ACC112 (cell line): ENCODE measurements around the gene ZNF362.

Source experiments
- H2AFZ ChIP-seq: fragments of 200-600 bp; sonication (generic); one replicate; pipeline ENCODE4 v1.6.0; 2017; ENCODE audit warnings: antibody characterized with exemption, low read length; ENCODE audit not compliant: unreplicated experiment
- H3K27ac ChIP-seq: fragments of 200-600 bp; sonication (generic); 2 replicates; pipeline ENCODE4 v1.5.1; 2014; ENCODE audit warnings: low read depth, mild to moderate bottlenecking, antibody characterized with exemption, low read length, moderate library complexity
- H3K27me3 ChIP-seq: fragments of 200-600 bp; sonication (generic); 2 replicates; pipeline ENCODE4 v1.6.1; 2014; ENCODE audit warnings: mild to moderate bottlenecking, antibody characterized with exemption, low read length, moderate library complexity, mixed read lengths; ENCODE audit not compliant: insufficient read depth
- H3K36me3 ChIP-seq: fragments of 200-600 bp; sonication (generic); 2 replicates; pipeline ENCODE4 v1.6.1; 2016; ENCODE audit warnings: mild to moderate bottlenecking, antibody characterized with exemption, low read length, moderate library complexity, mixed read lengths; ENCODE audit not compliant: insufficient read depth
- H3K4me1 ChIP-seq: fragments of 200-600 bp; sonication (generic); one replicate; pipeline ENCODE4 v1.6.1; 2016; ENCODE audit warnings: low read length, mixed read lengths; ENCODE audit not compliant: insufficient read depth, unreplicated experiment, control insufficient read depth
- H3K4me3 ChIP-seq: fragments of 200-600 bp; sonication (generic); 2 replicates; pipeline ENCODE4 v1.5.1; 2014; ENCODE audit warnings: mild to moderate bottlenecking, low read depth, low read length
- H3K79me2 ChIP-seq: fragments of 200-600 bp; sonication (generic); one replicate; pipeline ENCODE4 v1.6.0; 2016; ENCODE audit warnings: low read length; ENCODE audit not compliant: control insufficient read depth, unreplicated experiment, insufficient read depth

ZNF362 gene

GRCh38 chr1:33327587-33328325 lies 71.5 kb downstream of the ZNF362 start:
- Histone ChIP-seq H3K79me2 (peaks cover 52% of the 10 kb centered on the region), H3K4me3 (no peak overlapping the region), H3K27ac (peak overlapping the region; percentile 76), H3K27me3 (no peaks in the 10 kb centered on the region), H2AFZ (no peak overlapping the region), H3K36me3 (peaks cover 69% of the 10 kb centered on the region), H3K4me1 (peaks cover 46% of the 10 kb centered on the region)

- H3K27ac ChIP-seq: peak overlapping the region; percentile 76
- peaks cover 57% of the 10 kb centered on the region for H3K4me1 ChIP-seq
- H2AFZ ChIP-seq: no peak overlapping the region
- no peak overlapping the region for H3K4me3 ChIP-seq
- peaks cover 79% of the 10 kb centered on the region for H3K36me3 ChIP-seq
- H3K79me2 ChIP-seq: peaks cover 63% of the 10 kb centered on the region
- no peaks in the 10 kb centered on the region for H3K27me3 ChIP-seq
Measured at GRCh38 chr1:33328817-33329216, 72.5 kb downstream of the ZNF362 start.

- Histone ChIP-seq H2AFZ (no peak overlapping the region), H3K4me3 (no peak overlapping the region), H3K27me3 (no peaks in the 10 kb centered on the region), H3K4me1 (peaks cover 65% of the 10 kb centered on the region), H3K79me2 (peaks cover 72% of the 10 kb centered on the region), H3K36me3 (peaks cover 83% of the 10 kb centered on the region), H3K27ac (peak overlapping the region; percentile 92)
Measured at GRCh38 chr1:33329600-33330305, 73.5 kb downstream of the ZNF362 start.

- Histone ChIP-seq H3K4me1 (peaks cover 72% of the 10 kb centered on the region), H3K36me3 (peaks cover 78% of the 10 kb centered on the region), H3K27ac (peak overlapping the region; percentile 92), H3K27me3 (no peaks in the 10 kb centered on the region), H2AFZ (no peak overlapping the region), H3K79me2 (peaks cover 79% of the 10 kb centered on the region), H3K4me3 (no peak overlapping the region)
Measured at GRCh38 chr1:33330361-33330890, 74.1 kb downstream of the ZNF362 start.

- Histone ChIP-seq H3K27me3 (no peaks in the 10 kb centered on the region), H3K4me3 (no peak overlapping the region), H3K27ac (peak overlapping the region; percentile 92), H3K36me3 (peaks cover 73% of the 10 kb centered on the region), H3K4me1 (peaks cover 77% of the 10 kb centered on the region), H2AFZ (no peak overlapping the region), H3K79me2 (peaks cover 81% of the 10 kb centered on the region)
Measured at GRCh38 chr1:33330906-33331305, 74.6 kb downstream of the ZNF362 start.

- Histone ChIP-seq H3K27ac (peak overlapping the region; percentile 92), H3K4me1 (peaks cover 85% of the 10 kb centered on the region), H3K79me2 (peaks cover 83% of the 10 kb centered on the region), H3K27me3 (no peaks in the 10 kb centered on the region), H2AFZ (no peak overlapping the region), H3K4me3 (no peak overlapping the region), H3K36me3 (peaks cover 67% of the 10 kb centered on the region)
Measured at GRCh38 chr1:33331444-33332356, 75.4 kb downstream of the ZNF362 start.

GRCh38 chr1:33332357-33332789 lies 76.1 kb downstream of the ZNF362 start:
- H3K4me1 ChIP-seq: peaks cover 85% of the 10 kb centered on the region
- peaks cover 62% of the 10 kb centered on the region for H3K36me3 ChIP-seq

GRCh38 chr1:33332881-33333280 lies 76.6 kb downstream of the ZNF362 start:
- Histone ChIP-seq H3K79me2 (peaks cover 86% of the 10 kb centered on the region), H3K4me3 (no peak overlapping the region), H3K4me1 (peaks cover 86% of the 10 kb centered on the region), H3K27ac (peak overlapping the region; percentile 92), H3K36me3 (peaks cover 62% of the 10 kb centered on the region), H3K27me3 (no peaks in the 10 kb centered on the region), H2AFZ (no peak overlapping the region)

More at GRCh38 chr1:33332357-33332789, 76.1 kb downstream of the ZNF362 start:
- Histone ChIP-seq H2AFZ (no peak overlapping the region), H3K27ac (peak overlapping the region; percentile 92), H3K27me3 (no peaks in the 10 kb centered on the region), H3K4me3 (no peak overlapping the region), H3K79me2 (peaks cover 84% of the 10 kb centered on the region)

- peak overlapping the region; percentile 49 for H3K4me3 ChIP-seq
- H3K27me3 ChIP-seq: no peaks in the 10 kb centered on the region
- H3K36me3 ChIP-seq: peaks cover 53% of the 10 kb centered on the region
- H2AFZ ChIP-seq: no peak overlapping the region
- peaks cover 88% of the 10 kb centered on the region for H3K4me1 ChIP-seq
- H3K27ac ChIP-seq: peak overlapping the region; percentile 92
- H3K79me2 ChIP-seq: peaks cover 93% of the 10 kb centered on the region
Measured at GRCh38 chr1:33334081-33334552, 77.8 kb downstream of the ZNF362 start.

GRCh38 chr1:33335020-33335419 lies 78.7 kb downstream of the ZNF362 start:
- H3K27ac ChIP-seq: peak overlapping the region; percentile 92
- peak overlapping the region; percentile 49 for H3K4me3 ChIP-seq
- peaks cover 90% of the 10 kb centered on the region for H3K4me1 ChIP-seq
- H3K79me2 ChIP-seq: peaks cover 100% of the 10 kb centered on the region
- peaks cover 44% of the 10 kb centered on the region for H3K36me3 ChIP-seq
- H3K27me3 ChIP-seq: no peaks in the 10 kb centered on the region
- no peak overlapping the region for H2AFZ ChIP-seq
